Lung (tissue), 12 donors: ENCODE data around the gene UBAP1L. TPM values are rescaled to one million over a fixed set of nuclear protein-coding genes. Genes with fewer than 3 reads are reported as not detected.

Experiments
- ATAC-seq: fragments of 200-7000 bp; cut with Tn5 transposase; one replicate; pipeline ENCODE4 v1.9.1; 2020; ENCODE audit warnings: moderate number of reproducible peaks; ENCODE audit not compliant: insufficient read depth, low FRiP score
- DNase-seq, 3 donors: peaks; one replicate each; pipeline ENCODE4 v3.0.0-alpha.2; 2013 to 2017
- H3K27ac ChIP-seq, 2 donors: one replicate each; pipeline ENCODE4 v1.5.1; 2013; ENCODE audit warnings: mild to moderate bottlenecking in 2 of 2, moderate library complexity in 2 of 2, control low read depth in 1 of 2, inconsistent platforms in 1 of 2, low read depth in 1 of 2, low read length in 1 of 2
- H3K27me3 ChIP-seq, 3 donors: one replicate each; pipeline ENCODE4 v1.5.1; 2013; ENCODE audit warnings: low read length in 2 of 3; ENCODE audit not compliant: control insufficient read depth in 3 of 3, insufficient read depth in 3 of 3
- H3K36me3 ChIP-seq, 4 donors: one replicate each; pipeline ENCODE4 v1.5.1; 2013; ENCODE audit warnings: low read length in 4 of 4, mild to moderate bottlenecking in 1 of 4, moderate library complexity in 1 of 4; ENCODE audit not compliant: control insufficient read depth in 4 of 4, insufficient read depth in 4 of 4
- H3K4me1 ChIP-seq, 5 donors: one replicate each; pipeline ENCODE4 v1.5.1; 2013; ENCODE audit warnings: low read length in 5 of 5, mild to moderate bottlenecking in 2 of 5, moderate library complexity in 1 of 5; ENCODE audit not compliant: control insufficient read depth in 5 of 5, insufficient read depth in 5 of 5
- H3K4me3 ChIP-seq: one replicate; pipeline ENCODE4 v1.5.1; 2013; ENCODE audit warnings: mild to moderate bottlenecking, control low read depth, moderate library complexity
- H3K9ac ChIP-seq, 2 donors: one replicate each; pipeline ENCODE4 v1.5.1; 2013; ENCODE audit warnings: low read length in 2 of 2, control low read depth in 1 of 2; ENCODE audit not compliant: insufficient read depth in 1 of 2
- H3K9me3 ChIP-seq, 4 donors: one replicate each; pipeline ENCODE4 v1.5.1; 2013; ENCODE audit warnings: low read length in 3 of 4, mild to moderate bottlenecking in 1 of 4, moderate library complexity in 1 of 4; ENCODE audit not compliant: control insufficient read depth in 4 of 4, insufficient read depth in 3 of 4
- WGBS, 2 donors: extraction: QIAGEN DNeasy Blood & Tissue Kit; methylation state at CpG; one replicate each; pipeline ENCODE4 v1.1.7; 2013; 5-methylcytosine and 5-hydroxymethylcytosine counted together
- polyA plus RNA-seq, 2 donors: library from polyadenylated mRNA; stranded (reverse); fragments of 200-250 nt; gene quantifications; one replicate each; pipeline ENCODE4 v1.2.1, GENCODE V29; 2013
- total RNA-seq, 2 donors: library from RNA; depleted of rRNA in 1 of 2; stranded (reverse); fragments of >200 nt in 1 of 2; gene quantifications; one replicate each; pipeline ENCODE4 v1.2.1, GENCODE V29; 2014 to 2021
- TF ChIP-seq, protein P1 (sequence below): IDR thresholded peaks from 2 replicates; pipeline ENCODE4 v1.5.1; 2012; ENCODE audit warnings: mild to moderate bottlenecking; ENCODE audit errors: control extremely low read depth, extremely low read depth
- donor health status: control.
- donor health status: control.
- donor health status: Bipolar disorder and iron deficiency.
- donor health status: healthy.
- donor health status: DM: yes; HTN: yes; CAD: no.

The UBAP1L gene
- total and polyA plus RNA-seq, 4 donors: 0.96 to 5.4 (median 3.4) TPM

GRCh38 chr15:65072617-65073016, 42.4 kb downstream of the UBAP1L start:
- Histone ChIP-seq H3K27ac (no peak overlapping the region), H3K27me3 (no peaks in the 10 kb centered on the region), H3K36me3 (peaks cover 0 to under 1% (median 0%) of the 10 kb centered on the region in 4 donors), H3K9ac (no peak overlapping the region), H3K4me1 (peaks cover 11 to 55% (median 32%) of the 10 kb centered on the region in 5 donors), H3K9me3 (peaks cover 0 to 8% (median 0%) of the 10 kb centered on the region in 4 donors), H3K4me3 (no peak overlapping the region)
- TF ChIP-seq, protein P1, sequence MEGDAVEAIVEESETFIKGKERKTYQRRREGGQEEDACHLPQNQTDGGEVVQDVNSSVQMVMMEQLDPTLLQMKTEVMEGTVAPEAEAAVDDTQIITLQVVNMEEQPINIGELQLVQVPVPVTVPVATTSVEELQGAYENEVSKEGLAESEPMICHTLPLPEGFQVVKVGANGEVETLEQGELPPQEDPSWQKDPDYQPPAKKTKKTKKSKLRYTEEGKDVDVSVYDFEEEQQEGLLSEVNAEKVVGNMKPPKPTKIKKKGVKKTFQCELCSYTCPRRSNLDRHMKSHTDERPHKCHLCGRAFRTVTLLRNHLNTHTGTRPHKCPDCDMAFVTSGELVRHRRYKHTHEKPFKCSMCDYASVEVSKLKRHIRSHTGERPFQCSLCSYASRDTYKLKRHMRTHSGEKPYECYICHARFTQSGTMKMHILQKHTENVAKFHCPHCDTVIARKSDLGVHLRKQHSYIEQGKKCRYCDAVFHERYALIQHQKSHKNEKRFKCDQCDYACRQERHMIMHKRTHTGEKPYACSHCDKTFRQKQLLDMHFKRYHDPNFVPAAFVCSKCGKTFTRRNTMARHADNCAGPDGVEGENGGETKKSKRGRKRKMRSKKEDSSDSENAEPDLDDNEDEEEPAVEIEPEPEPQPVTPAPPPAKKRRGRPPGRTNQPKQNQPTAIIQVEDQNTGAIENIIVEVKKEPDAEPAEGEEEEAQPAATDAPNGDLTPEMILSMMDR: no peak
- no peak for DNase-seq
- ATAC-seq: no peak
- 92 to 100% methylated on average over 3 of the region's 3 CpGs for WGBS, 2 donors

DNA sequence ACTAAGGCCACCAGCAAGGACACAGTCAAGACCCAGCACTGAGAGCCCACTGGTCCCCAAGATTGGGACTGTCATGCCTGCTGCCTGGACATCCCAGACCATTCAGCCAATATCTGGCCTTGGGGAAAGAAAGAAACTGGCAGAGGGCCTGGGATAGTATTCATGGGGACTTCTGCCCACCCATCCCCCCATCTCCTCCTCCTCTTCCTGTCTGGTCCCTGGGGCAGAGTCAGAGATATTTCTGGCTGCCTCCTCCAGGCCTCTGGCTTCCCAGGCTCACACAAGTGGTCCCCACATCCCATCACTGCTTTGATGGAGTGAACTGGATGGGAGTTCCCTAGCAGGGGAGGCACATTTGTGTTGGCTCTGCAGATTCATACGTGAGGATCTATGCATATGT, 43.0 kb downstream of the UBAP1L start:
- Histone ChIP-seq H3K27me3 (no peaks in the 10 kb centered on the region), H3K27ac (peak overlapping the region; percentile 71 to 76), H3K36me3 (peaks cover 0 to 6% (median 0%) of the 10 kb centered on the region in 4 donors), H3K9me3 (peaks cover 0 to 3% (median 0%) of the 10 kb centered on the region in 4 donors), H3K4me1 (peaks cover 8 to 55% (median 27%) of the 10 kb centered on the region in 5 donors), H3K4me3 (no peak overlapping the region), H3K9ac (no peak overlapping the region)
- DNase-seq: peak; percentile 70 to 90 (median 81)
- 68 to 93% methylated on average over 1 of the region's 1 CpG for WGBS, 2 donors
- TF ChIP-seq, protein P1: no peak
- no peak for ATAC-seq

DNA sequence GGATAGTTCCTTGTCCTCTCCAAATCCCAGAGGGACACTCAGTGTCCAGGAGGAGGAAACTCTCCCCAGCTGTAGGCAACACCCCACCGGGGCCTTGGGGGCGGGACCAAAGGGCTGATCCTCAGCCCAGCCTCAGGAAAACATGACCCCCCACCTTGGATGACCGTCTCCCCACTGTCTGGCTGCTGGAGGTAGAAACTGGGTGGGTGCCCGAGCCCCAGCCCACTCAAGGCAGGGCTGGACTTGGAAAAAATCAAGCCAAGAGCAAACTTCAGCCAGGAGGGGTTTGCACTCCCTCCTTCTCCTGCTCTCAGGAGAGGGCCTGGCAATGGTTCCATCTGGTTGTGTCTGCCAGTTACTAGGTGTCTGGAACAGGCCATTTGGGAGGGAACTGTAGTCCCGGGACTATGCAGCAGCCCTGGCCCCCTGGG, 43.6 kb downstream of the UBAP1L start:
- Histone ChIP-seq H3K4me3 (no peak overlapping the region), H3K27ac (peak overlapping the region; percentile 71 to 76), H3K9ac (no peak overlapping the region), H3K27me3 (no peaks in the 10 kb centered on the region), H3K36me3 (peaks cover 0 to 6% (median 0%) of the 10 kb centered on the region in 4 donors), H3K9me3 (no peaks in the 10 kb centered on the region), H3K4me1 (peaks cover 3 to 54% (median 27%) of the 10 kb centered on the region in 5 donors)
- 56 to 81% methylated on average over 5 of the region's 5 CpGs for WGBS, 2 donors
- ATAC-seq (no peak), DNase-seq (peak; percentile 73 to 92 (median 81))
- TF ChIP-seq, protein P1: no peak
